Measurements from ENCODE around the gene TIMM44. TPM values are rescaled to one million over a fixed set of nuclear protein-coding genes. Genes with fewer than 3 reads are reported as not detected.

TIMM44 gene
- total RNA-seq, 2 experiments from 2014 or later, result 48.4 to 50.9 TPM

GRCh38 chr19:7981661-7982060 lies 38.2 kb upstream of the TIMM44 start:
- H3K27ac Mint-ChIP-seq, result no peak overlapping the region
- no peaks in the 10 kb centered on the region for H3K27me3 Mint-ChIP-seq
- H3K36me3 Mint-ChIP-seq (ENCODE audit: low read depth), result peaks cover 20% of the 10 kb centered on the region
- no peak overlapping the region for H3K4me3 Mint-ChIP-seq
- DNase-seq, result no peak
- ChIA-PET POLR2A (no interaction called here), CTCF (no interaction called here)
- H3K4me1 Mint-ChIP-seq, result no peaks in the 10 kb centered on the region
- H3K9me3 Mint-ChIP-seq, result no peaks in the 10 kb centered on the region

GRCh38 chr19:7981199-7981598 lies 37.7 kb upstream of the TIMM44 start:
- Mint-ChIP-seq H3K36me3 (ENCODE audit: low read depth) (peaks cover 20% of the 10 kb centered on the region), H3K4me3 (no peak overlapping the region), H3K9me3 (no peaks in the 10 kb centered on the region), H3K4me1 (no peaks in the 10 kb centered on the region), H3K27ac (no peak overlapping the region), H3K27me3 (no peaks in the 10 kb centered on the region)
- ChIA-PET POLR2A (no interaction called here), CTCF (no interaction called here)
- DNase-seq, result no peak

- Mint-ChIP-seq H3K27me3 (no peaks in the 10 kb centered on the region), H3K27ac (no peak overlapping the region), H3K9me3 (no peaks in the 10 kb centered on the region), H3K4me3 (no peak overlapping the region), H3K36me3 (ENCODE audit: low read depth) (peaks cover 18% of the 10 kb centered on the region), H3K4me1 (no peaks in the 10 kb centered on the region)
- POLR2A ChIA-PET, result no interaction called here
- DNase-seq, result no peak
- CTCF ChIA-PET, result no interaction called here
Observed at GRCh38 chr19:7980635-7981121, 37.2 kb upstream of the TIMM44 start.

- Mint-ChIP-seq H3K27me3 (no peaks in the 10 kb centered on the region), H3K36me3 (ENCODE audit: low read depth) (peaks cover 22% of the 10 kb centered on the region), H3K4me3 (no peak overlapping the region), H3K27ac (no peak overlapping the region), H3K4me1 (no peaks in the 10 kb centered on the region), H3K9me3 (no peaks in the 10 kb centered on the region)
- DNase-seq, result no peak
- POLR2A ChIA-PET, result no interaction called here
- CTCF ChIA-PET, result no interaction called here
Observed at GRCh38 chr19:7980168-7980567, 36.7 kb upstream of the TIMM44 start.

- CTCF ChIA-PET, result no interaction called here
- Mint-ChIP-seq H3K4me1 (no peaks in the 10 kb centered on the region), H3K27me3 (no peaks in the 10 kb centered on the region), H3K4me3 (no peak overlapping the region), H3K9me3 (no peaks in the 10 kb centered on the region), H3K36me3 (ENCODE audit: low read depth) (peaks cover 24% of the 10 kb centered on the region), H3K27ac (no peak overlapping the region)
- no peak for DNase-seq
- POLR2A ChIA-PET, result no interaction called here
Observed at GRCh38 chr19:7979559-7979958, 36.1 kb upstream of the TIMM44 start.

- H3K9me3 Mint-ChIP-seq, result no peaks in the 10 kb centered on the region
- ChIA-PET CTCF (no interaction called here), POLR2A (no interaction called here)
- H3K4me3 Mint-ChIP-seq, result no peak overlapping the region
- no peak overlapping the region for H3K27ac Mint-ChIP-seq
- no peaks in the 10 kb centered on the region for H3K27me3 Mint-ChIP-seq
- H3K36me3 Mint-ChIP-seq (ENCODE audit: low read depth), result peaks cover 25% of the 10 kb centered on the region
- H3K4me1 Mint-ChIP-seq, result no peaks in the 10 kb centered on the region
- no peak for DNase-seq
Observed at GRCh38 chr19:7979011-7979410, 35.5 kb upstream of the TIMM44 start.

GRCh38 chr19:7978179-7978825 lies 34.8 kb upstream of the TIMM44 start:
- H3K4me1 Mint-ChIP-seq, result no peaks in the 10 kb centered on the region
- no peak overlapping the region for H3K4me3 Mint-ChIP-seq
- ChIA-PET POLR2A (no interaction called here), CTCF (interaction anchor here (1.0 kb wide), 1 partner anchor 35 kb away, joined by 3 read pairs; the partner anchor contains the start of gene TIMM44)
- no peak overlapping the region for H3K27ac Mint-ChIP-seq
- no peaks in the 10 kb centered on the region for H3K27me3 Mint-ChIP-seq
- peaks cover 29% of the 10 kb centered on the region for H3K36me3 Mint-ChIP-seq (ENCODE audit: low read depth)
- no peak for DNase-seq
- H3K9me3 Mint-ChIP-seq, result no peaks in the 10 kb centered on the region

- Mint-ChIP-seq H3K27ac (no peak overlapping the region), H3K9me3 (no peaks in the 10 kb centered on the region), H3K4me1 (no peaks in the 10 kb centered on the region), H3K36me3 (ENCODE audit: low read depth) (peaks cover 29% of the 10 kb centered on the region), H3K27me3 (no peaks in the 10 kb centered on the region), H3K4me3 (no peak overlapping the region)
- ChIA-PET CTCF (interaction anchor here (1.0 kb wide), 1 partner anchor 34 kb away, joined by 3 read pairs; the partner anchor contains the start of gene TIMM44), POLR2A (no interaction called here)
- no peak for DNase-seq
Observed at GRCh38 chr19:7977723-7978040, 34.2 kb upstream of the TIMM44 start.

GRCh38 chr19:7977021-7977722 lies 33.7 kb upstream of the TIMM44 start:
- H3K36me3 Mint-ChIP-seq (ENCODE audit: low read depth), result peaks cover 29% of the 10 kb centered on the region

GRCh38 chr19:7976461-7976860 lies 33.0 kb upstream of the TIMM44 start:
- POLR2A ChIA-PET, result no interaction called here
- no peak overlapping the region for H3K4me3 Mint-ChIP-seq
- peaks cover 29% of the 10 kb centered on the region for H3K36me3 Mint-ChIP-seq (ENCODE audit: low read depth)
- DNase-seq, result no peak
- H3K27me3 Mint-ChIP-seq, result no peaks in the 10 kb centered on the region
- CTCF ChIA-PET, result no interaction called here
- H3K27ac Mint-ChIP-seq, result no peak overlapping the region
- no peaks in the 10 kb centered on the region for H3K4me1 Mint-ChIP-seq
- no peaks in the 10 kb centered on the region for H3K9me3 Mint-ChIP-seq

More at GRCh38 chr19:7977021-7977722, 33.7 kb upstream of the TIMM44 start:
- H3K27me3 Mint-ChIP-seq, result no peaks in the 10 kb centered on the region
- DNase-seq, result no peak
- ChIA-PET CTCF (interaction anchor here (1.0 kb wide), 1 partner anchor 33 kb away, joined by 3 read pairs; the partner anchor contains the start of gene TIMM44), POLR2A (no interaction called here)
- H3K4me3 Mint-ChIP-seq, result no peak overlapping the region
- no peaks in the 10 kb centered on the region for H3K4me1 Mint-ChIP-seq
- H3K27ac Mint-ChIP-seq, result no peak overlapping the region
- H3K9me3 Mint-ChIP-seq, result no peaks in the 10 kb centered on the region

- H3K27me3 Mint-ChIP-seq, result no peaks in the 10 kb centered on the region
- no peak for DNase-seq
- no peak overlapping the region for H3K27ac Mint-ChIP-seq
- H3K36me3 Mint-ChIP-seq (ENCODE audit: low read depth), result peaks cover 26% of the 10 kb centered on the region
- no peaks in the 10 kb centered on the region for H3K9me3 Mint-ChIP-seq
- ChIA-PET POLR2A (no interaction called here), CTCF (no interaction called here)
- no peaks in the 10 kb centered on the region for H3K4me1 Mint-ChIP-seq
- H3K4me3 Mint-ChIP-seq, result no peak overlapping the region
Observed at GRCh38 chr19:7975037-7975436, 31.6 kb upstream of the TIMM44 start.

GRCh38 chr19:7973883-7974282 lies 30.4 kb upstream of the TIMM44 start:
- Mint-ChIP-seq H3K27ac (no peak overlapping the region), H3K4me1 (no peaks in the 10 kb centered on the region), H3K4me3 (no peak overlapping the region), H3K27me3 (no peaks in the 10 kb centered on the region), H3K9me3 (no peaks in the 10 kb centered on the region), H3K36me3 (ENCODE audit: low read depth) (peaks cover 24% of the 10 kb centered on the region)
- ChIA-PET CTCF (no interaction called here), POLR2A (no interaction called here)
- DNase-seq, result no peak

GRCh38 chr19:7971553-7972520 lies 28.4 kb upstream of the TIMM44 start:
- Mint-ChIP-seq H3K4me1 (no peaks in the 10 kb centered on the region), H3K27me3 (no peaks in the 10 kb centered on the region), H3K4me3 (no peak overlapping the region), H3K36me3 (ENCODE audit: low read depth) (peaks cover 28% of the 10 kb centered on the region), H3K27ac (no peak overlapping the region), H3K9me3 (no peaks in the 10 kb centered on the region)
- POLR2A ChIA-PET, result no interaction called here
- DNase-seq, result no peak
- CTCF ChIA-PET, result interaction anchor here (1.1 to 4.4 kb wide), 3 partner anchors 17 to 31 kb away, joined by 3 to 25 read pairs (median 23); partner anchors contain the start of gene TIMM44
